ENCODE results near the gene ARHGAP24.
"Not testable (repeated sequence)": the region's sequence is repeated elsewhere in the genome, so short reads cannot be mapped to it uniquely, and the experiment has no call there.

ARHGAP24 gene

GRCh38 chr4:85482010-85482738, 7.2 kb downstream of the ARHGAP24 start:
- DNase-seq (ENCODE audit: low spot score): no peak

- no peak for DNase-seq (ENCODE audit: low spot score)
Measured at GRCh38 chr4:85486425-85487086, 11.6 kb downstream of the ARHGAP24 start.

GRCh38 chr4:85488416-85488815, 13.5 kb downstream of the ARHGAP24 start:
- no peak for DNase-seq (ENCODE audit: low spot score)

DNA sequence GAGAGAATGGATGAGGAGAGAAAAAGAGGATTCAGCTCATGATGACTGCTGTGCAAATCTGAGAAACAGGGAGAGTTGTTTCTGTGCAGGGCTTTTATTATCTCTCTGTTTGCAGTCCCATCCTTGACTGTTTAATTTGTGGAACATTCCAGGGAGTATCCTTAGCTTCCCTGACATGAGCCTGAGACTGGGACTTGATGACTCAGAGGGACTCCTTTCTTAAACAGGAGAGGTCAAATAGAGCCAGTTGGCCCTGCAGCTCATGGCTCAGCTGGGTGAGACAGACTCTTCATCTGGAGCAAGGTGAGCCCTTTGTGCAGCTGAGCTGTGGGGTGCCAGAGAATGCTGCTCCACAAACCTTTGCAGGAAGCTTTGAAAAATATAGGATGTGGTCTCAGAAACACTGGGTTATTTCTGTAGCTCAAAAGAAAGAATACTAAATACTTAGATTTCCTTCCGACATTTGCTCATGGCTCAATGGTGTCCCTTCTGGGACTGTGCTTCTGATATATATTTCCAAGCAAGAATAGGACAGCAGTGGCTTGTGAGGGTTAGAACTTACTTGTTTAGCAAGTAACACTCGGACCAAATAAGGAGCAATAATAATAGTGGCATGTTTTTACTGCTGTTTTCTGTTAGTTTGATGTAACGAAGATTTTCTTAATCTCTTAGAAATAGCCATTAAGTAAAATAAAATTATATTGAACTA, 14.5 kb downstream of the ARHGAP24 start:
- no peak for DNase-seq (ENCODE audit: low spot score)

DNA sequence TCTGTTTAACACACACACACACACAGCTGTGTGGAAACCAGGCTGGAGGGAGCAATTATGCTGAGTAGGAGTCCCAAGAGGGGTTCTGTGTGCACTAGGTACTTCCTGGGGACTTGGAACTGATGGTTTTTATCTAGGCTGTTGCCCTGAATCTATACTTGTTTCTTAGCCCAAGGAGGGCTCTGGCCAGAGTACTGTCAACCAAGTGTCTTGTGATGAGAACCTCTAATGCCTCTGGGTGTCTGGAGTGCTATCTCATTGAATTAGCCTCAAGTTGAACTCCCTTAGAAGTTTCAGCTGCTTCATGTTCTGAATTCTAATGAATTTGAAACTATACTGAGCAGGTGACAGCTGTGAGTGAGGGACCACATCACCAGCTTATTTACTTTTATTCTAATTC, 16.6 kb downstream of the ARHGAP24 start:
- no peak for DNase-seq (ENCODE audit: low spot score)

GRCh38 chr4:85492336-85492735, 17.4 kb downstream of the ARHGAP24 start:
- DNase-seq (ENCODE audit: low spot score): no peak

DNA sequence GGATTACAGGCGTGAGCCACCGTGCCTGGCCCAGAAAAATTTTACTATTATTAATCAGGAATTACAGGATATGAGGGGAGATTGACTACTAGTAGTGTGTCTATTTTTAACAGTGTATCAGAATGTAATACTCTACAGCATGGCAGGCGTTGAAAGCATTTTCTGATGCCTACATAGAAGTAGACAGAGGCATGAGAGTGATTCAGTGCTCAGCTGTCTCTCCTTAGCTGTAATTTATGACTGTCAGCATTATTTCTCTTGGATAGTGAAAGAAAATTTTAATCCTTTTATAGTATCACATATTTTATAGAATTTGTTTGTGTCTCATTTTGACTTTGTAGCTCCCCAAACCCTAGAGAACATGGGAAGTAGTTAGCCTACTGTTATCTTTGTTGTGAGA, 20.7 kb downstream of the ARHGAP24 start:
- DNase-seq (ENCODE audit: low spot score): no peak

GRCh38 chr4:85496126-85496849, 21.3 kb downstream of the ARHGAP24 start:
- DNase-seq (ENCODE audit: low spot score): no peak

DNA sequence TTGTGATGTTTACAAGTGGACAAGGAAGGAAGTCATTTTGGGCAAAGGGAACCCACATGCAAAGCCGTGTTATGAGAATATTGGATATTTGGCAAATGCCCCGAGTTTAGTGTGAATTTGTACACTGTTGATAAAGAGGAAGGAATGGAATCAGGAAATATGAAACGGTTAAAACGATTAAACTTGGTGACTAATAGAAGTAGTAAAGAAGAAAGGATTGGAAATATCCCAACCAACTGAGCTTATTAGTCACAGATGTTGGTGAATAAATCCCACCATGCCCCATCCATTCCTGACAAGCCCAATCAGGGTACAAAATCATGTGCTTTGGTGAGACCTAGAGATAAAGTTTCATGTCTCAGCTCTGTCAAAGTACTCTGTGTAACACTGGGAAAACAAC, 22.0 kb downstream of the ARHGAP24 start:
- no peak for DNase-seq (ENCODE audit: low spot score)

DNA sequence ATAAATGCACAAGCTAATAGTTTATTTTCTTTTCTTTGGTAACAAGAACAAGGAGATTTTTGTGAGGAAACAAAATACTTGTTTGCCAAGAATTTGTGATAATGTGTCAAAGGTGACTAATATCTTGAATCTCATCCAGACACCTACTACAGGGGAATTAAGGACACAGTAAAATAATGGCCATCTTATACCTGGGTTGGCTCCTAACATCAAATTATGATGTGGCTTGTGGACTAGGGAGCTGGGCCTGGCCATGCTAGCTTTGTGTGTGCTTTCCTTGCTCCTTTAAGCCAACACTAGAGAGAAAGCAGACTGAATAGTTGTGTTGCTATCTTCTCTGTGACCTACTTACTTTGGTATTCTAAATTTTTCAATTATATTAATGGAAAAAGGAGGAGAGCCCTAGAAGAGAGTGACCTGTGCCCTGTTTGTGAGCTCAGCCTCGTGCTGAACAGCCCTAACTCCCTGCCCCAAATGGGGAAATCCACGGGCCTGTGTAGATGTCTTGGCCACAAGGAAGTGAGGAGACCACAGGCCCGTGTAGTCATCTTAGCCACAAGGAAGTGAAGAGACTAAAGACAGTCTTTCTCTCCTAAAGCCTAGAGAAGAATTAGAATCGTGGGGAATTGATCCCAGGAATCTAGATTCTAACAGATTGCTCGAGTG, 23.3 kb downstream of the ARHGAP24 start:
- no peak for DNase-seq (ENCODE audit: low spot score)

DNA sequence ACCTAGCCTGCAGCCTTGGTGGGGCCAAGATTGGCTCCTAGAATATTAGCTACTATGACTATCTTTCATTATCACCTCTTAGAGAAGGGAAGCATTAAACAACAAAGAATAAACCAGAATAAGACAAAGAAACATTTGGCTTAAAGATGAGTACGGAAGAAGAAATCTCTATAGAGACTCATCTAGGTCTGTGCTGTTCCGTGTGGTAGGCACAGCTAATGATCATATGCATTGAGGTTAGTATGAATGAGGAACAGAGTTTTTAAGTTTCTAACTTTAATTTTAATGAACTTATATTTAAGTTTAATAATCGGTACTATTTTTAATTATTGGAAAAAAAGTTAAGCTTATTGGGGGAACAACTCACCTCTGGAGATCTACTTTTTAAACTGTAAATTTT, 24.6 kb downstream of the ARHGAP24 start:
- no peak for DNase-seq (ENCODE audit: low spot score)

- DNase-seq (ENCODE audit: low spot score): no peak
Measured at GRCh38 chr4:85500110-85500867, 25.3 kb downstream of the ARHGAP24 start.

- not testable (repeated sequence) for DNase-seq (ENCODE audit: low spot score)
Measured at GRCh38 chr4:85501145-85501544, 26.2 kb downstream of the ARHGAP24 start.

DNA sequence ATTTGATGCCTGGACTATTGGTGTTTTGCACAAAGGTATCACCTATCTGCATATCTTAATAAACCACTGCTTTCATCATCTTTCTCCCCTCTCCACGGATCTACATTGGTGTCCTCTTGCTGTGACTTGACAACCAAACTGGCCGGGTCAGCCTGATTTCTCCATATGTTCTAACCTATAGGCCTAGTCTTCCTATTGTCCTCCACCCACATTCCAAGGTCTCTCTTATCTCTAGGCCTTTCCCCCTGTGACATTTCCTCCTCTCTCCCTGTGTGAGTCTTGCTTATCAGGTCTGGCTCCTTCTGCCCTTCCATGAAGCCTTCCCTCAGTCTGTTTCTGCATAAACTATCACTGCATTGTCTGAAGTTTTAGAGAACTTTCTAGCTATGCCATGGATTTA, 33.7 kb downstream of the ARHGAP24 start:
- DNase-seq (ENCODE audit: low spot score): no peak

DNA sequence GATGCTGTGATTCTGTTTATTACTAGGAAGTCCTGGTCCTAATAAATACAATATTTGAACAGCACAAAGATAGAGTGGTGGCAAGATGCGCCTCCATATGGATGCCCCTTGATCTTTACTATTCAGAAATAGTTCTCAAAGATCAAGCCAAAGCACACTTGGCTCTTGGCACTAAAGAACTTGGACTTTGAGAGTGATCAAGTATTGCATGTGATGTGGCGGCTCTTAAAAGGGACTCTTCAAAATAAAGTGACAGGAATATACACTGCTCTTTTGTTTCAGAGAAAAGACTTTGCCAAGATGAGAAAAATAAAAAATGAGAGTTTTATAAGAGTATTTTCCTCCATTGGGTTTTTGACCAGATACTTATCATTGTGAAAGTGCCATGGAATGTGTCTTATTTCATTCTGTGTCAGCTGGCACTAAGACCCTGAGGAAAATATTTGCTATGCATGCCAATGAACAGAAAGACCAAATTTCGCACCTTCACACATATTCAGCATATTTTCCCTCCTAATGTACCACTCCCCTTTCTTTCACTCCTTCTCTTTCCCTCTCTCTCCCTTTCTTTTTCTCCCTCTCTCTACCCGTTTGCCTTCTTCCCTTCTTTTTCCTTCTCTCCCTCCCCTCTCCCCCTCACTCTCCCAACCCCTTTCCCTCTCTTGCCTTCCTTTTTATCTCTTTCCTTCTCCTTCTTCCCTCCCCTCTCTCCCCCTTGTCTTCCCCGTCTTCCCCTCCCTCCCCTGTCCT, 35.1 kb downstream of the ARHGAP24 start:
- DNase-seq (ENCODE audit: low spot score): no peak

GRCh38 chr4:85510632-85510984, 35.7 kb downstream of the ARHGAP24 start:
- DNase-seq (ENCODE audit: low spot score): no peak

- no peak for DNase-seq (ENCODE audit: low spot score)
Measured at GRCh38 chr4:85512446-85513205, 37.7 kb downstream of the ARHGAP24 start.

DNA sequence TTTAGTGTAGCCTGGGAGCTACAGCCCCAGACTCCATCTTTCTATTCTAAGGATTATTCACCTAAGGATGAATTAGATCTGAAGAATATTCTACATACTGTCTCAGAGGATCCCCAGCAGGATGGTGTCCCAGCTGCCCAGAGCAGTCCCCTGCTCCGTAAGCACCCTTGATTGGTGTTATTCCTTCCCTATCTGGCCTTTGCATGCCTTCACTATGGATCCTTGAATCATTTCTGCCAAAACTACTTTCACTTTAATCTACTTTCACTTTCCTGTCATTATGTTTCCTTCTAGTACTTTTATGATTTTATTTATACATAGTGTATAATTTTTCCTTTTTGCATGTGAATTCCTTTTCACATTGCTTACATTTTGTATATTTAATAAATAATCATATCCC, 39.2 kb downstream of the ARHGAP24 start:
- DNase-seq (ENCODE audit: low spot score): no peak

- no peak for DNase-seq (ENCODE audit: low spot score)
Measured at GRCh38 chr4:85514783-85515182, 39.8 kb downstream of the ARHGAP24 start.

- DNase-seq (ENCODE audit: low spot score): no peak
Measured at GRCh38 chr4:85515701-85516100, 40.8 kb downstream of the ARHGAP24 start.
